Activated T-helper 17 cell treated with anti-CD3 and anti-CD28 coated beads, Interleukin-2, amount 50 U/mL, for 72 hours (primary cell): ENCODE results near the gene TARS1. TPM values are rescaled to one million over a fixed set of nuclear protein-coding genes. Genes with fewer than 3 reads are reported as not detected.

ENCODE experiments used
- ATAC-seq: fragments of 150-1000 bp; cut with Tn5 transposase; replicated peaks from 2 replicates; pipeline ENCODE4 v1.10.0; 2021; ENCODE audit warnings: mild to moderate bottlenecking, moderate library complexity
- H3K27ac Mint-ChIP-seq: one replicate; pipeline ENCODE4 v1.8.0; 2022; ENCODE audit warnings: mixed read lengths
- H3K27me3 Mint-ChIP-seq: one replicate; pipeline ENCODE4 v1.8.0; 2022; ENCODE audit warnings: mixed read lengths
- H3K36me3 Mint-ChIP-seq: one replicate; pipeline ENCODE4 v1.8.0; 2022; ENCODE audit warnings: low read depth, mild to moderate bottlenecking, mixed read lengths
- H3K4me1 Mint-ChIP-seq: one replicate; pipeline ENCODE4 v1.8.0; 2022; ENCODE audit warnings: mixed read lengths
- H3K4me3 Mint-ChIP-seq: one replicate; pipeline ENCODE4 v1.8.0; 2022; ENCODE audit warnings: mild to moderate bottlenecking, mixed read lengths
- H3K9me3 Mint-ChIP-seq: one replicate; pipeline ENCODE4 v1.8.0; 2022; ENCODE audit warnings: mixed read lengths
- total RNA-seq, 2 donors: library from RNA; stranded (reverse); gene quantifications; one replicate each; pipeline ENCODE4 v1.2.3, GENCODE V29; 2022

TARS1 gene
- total RNA-seq, 2 donors from 2014 or later, result 157 to 227 TPM

GRCh38 chr5:33462456-33462855, 21.7 kb downstream of the TARS1 start:
- Mint-ChIP-seq H3K4me3 (no peak overlapping the region), H3K36me3 (peaks cover 100% of the 10 kb centered on the region), H3K4me1 (peaks cover 5% of the 10 kb centered on the region), H3K9me3 (no peaks in the 10 kb centered on the region), H3K27me3 (no peaks in the 10 kb centered on the region), H3K27ac (no peak overlapping the region)
- no peak for ATAC-seq

- H3K4me3 Mint-ChIP-seq, result no peak overlapping the region
- no peaks in the 10 kb centered on the region for H3K27me3 Mint-ChIP-seq
- no peak for ATAC-seq
- H3K27ac Mint-ChIP-seq, result no peak overlapping the region
- peaks cover 3% of the 10 kb centered on the region for H3K4me1 Mint-ChIP-seq
- no peaks in the 10 kb centered on the region for H3K9me3 Mint-ChIP-seq
- H3K36me3 Mint-ChIP-seq, result peaks cover 100% of the 10 kb centered on the region
Observed at GRCh38 chr5:33465120-33465519, 24.4 kb downstream of the TARS1 start.

- Mint-ChIP-seq H3K36me3 (peaks cover 100% of the 10 kb centered on the region), H3K4me1 (no peaks in the 10 kb centered on the region), H3K27ac (no peak overlapping the region), H3K4me3 (no peak overlapping the region), H3K27me3 (no peaks in the 10 kb centered on the region), H3K9me3 (no peaks in the 10 kb centered on the region)
- no peak for ATAC-seq
Observed at GRCh38 chr5:33468775-33469435, 28.1 kb downstream of the TARS1 start.

- ATAC-seq, result no peak
- Mint-ChIP-seq H3K4me3 (no peak overlapping the region), H3K36me3 (peaks cover 100% of the 10 kb centered on the region), H3K9me3 (no peaks in the 10 kb centered on the region), H3K4me1 (no peaks in the 10 kb centered on the region), H3K27me3 (no peaks in the 10 kb centered on the region), H3K27ac (no peak overlapping the region)
Observed at GRCh38 chr5:33470544-33470943, 29.8 kb downstream of the TARS1 start.

- no peak for ATAC-seq
- no peaks in the 10 kb centered on the region for H3K9me3 Mint-ChIP-seq
- H3K4me1 Mint-ChIP-seq, result no peaks in the 10 kb centered on the region
- H3K27ac Mint-ChIP-seq, result no peak overlapping the region
- H3K4me3 Mint-ChIP-seq, result no peak overlapping the region
- peaks cover 99% of the 10 kb centered on the region for H3K36me3 Mint-ChIP-seq
- no peaks in the 10 kb centered on the region for H3K27me3 Mint-ChIP-seq
Observed at GRCh38 chr5:33472805-33473409, 32.1 kb downstream of the TARS1 start.

- H3K27me3 Mint-ChIP-seq, result no peaks in the 10 kb centered on the region
Observed at GRCh38 chr5:33474004-33474403, 33.2 kb downstream of the TARS1 start.

GRCh38 chr5:33474931-33475499, 34.2 kb downstream of the TARS1 start:
- Mint-ChIP-seq H3K4me1 (no peaks in the 10 kb centered on the region), H3K9me3 (no peaks in the 10 kb centered on the region), H3K4me3 (no peak overlapping the region), H3K27me3 (no peaks in the 10 kb centered on the region), H3K36me3 (peaks cover 95% of the 10 kb centered on the region), H3K27ac (no peak overlapping the region)
- no peak for ATAC-seq

More at GRCh38 chr5:33474004-33474403, 33.2 kb downstream of the TARS1 start:
- Mint-ChIP-seq H3K9me3 (no peaks in the 10 kb centered on the region), H3K27ac (no peak overlapping the region), H3K4me3 (no peak overlapping the region), H3K36me3 (peaks cover 98% of the 10 kb centered on the region), H3K4me1 (no peaks in the 10 kb centered on the region)
- ATAC-seq, result no peak

- Mint-ChIP-seq H3K4me3 (no peak overlapping the region), H3K27ac (no peak overlapping the region), H3K36me3 (peaks cover 88% of the 10 kb centered on the region), H3K9me3 (no peaks in the 10 kb centered on the region), H3K27me3 (no peaks in the 10 kb centered on the region), H3K4me1 (no peaks in the 10 kb centered on the region)
- ATAC-seq, result no peak
Observed at GRCh38 chr5:33475706-33476105, 34.9 kb downstream of the TARS1 start.

GRCh38 chr5:33476992-33477391, 36.2 kb downstream of the TARS1 start:
- no peak overlapping the region for H3K4me3 Mint-ChIP-seq
- no peak for ATAC-seq

GRCh38 chr5:33477816-33478215, 37.1 kb downstream of the TARS1 start:
- H3K27me3 Mint-ChIP-seq, result no peaks in the 10 kb centered on the region
- H3K4me3 Mint-ChIP-seq, result no peak overlapping the region
- peaks cover 72% of the 10 kb centered on the region for H3K36me3 Mint-ChIP-seq
- no peaks in the 10 kb centered on the region for H3K9me3 Mint-ChIP-seq
- H3K4me1 Mint-ChIP-seq, result no peaks in the 10 kb centered on the region
- no peak overlapping the region for H3K27ac Mint-ChIP-seq
- ATAC-seq, result no peak

More at GRCh38 chr5:33476992-33477391, 36.2 kb downstream of the TARS1 start:
- no peak overlapping the region for H3K27ac Mint-ChIP-seq
- no peaks in the 10 kb centered on the region for H3K4me1 Mint-ChIP-seq
- no peaks in the 10 kb centered on the region for H3K27me3 Mint-ChIP-seq
- H3K9me3 Mint-ChIP-seq, result no peaks in the 10 kb centered on the region
- H3K36me3 Mint-ChIP-seq, result peaks cover 75% of the 10 kb centered on the region

- Mint-ChIP-seq H3K9me3 (no peaks in the 10 kb centered on the region), H3K4me3 (no peak overlapping the region), H3K36me3 (peaks cover 63% of the 10 kb centered on the region), H3K27ac (no peak overlapping the region), H3K4me1 (no peaks in the 10 kb centered on the region), H3K27me3 (no peaks in the 10 kb centered on the region)
- no peak for ATAC-seq
Observed at GRCh38 chr5:33479311-33479710, 38.5 kb downstream of the TARS1 start.

- peaks cover 4% of the 10 kb centered on the region for H3K4me1 Mint-ChIP-seq
- no peak for ATAC-seq
- peaks cover 47% of the 10 kb centered on the region for H3K36me3 Mint-ChIP-seq
- H3K27me3 Mint-ChIP-seq, result no peaks in the 10 kb centered on the region
- no peak overlapping the region for H3K27ac Mint-ChIP-seq
- no peak overlapping the region for H3K4me3 Mint-ChIP-seq
- no peaks in the 10 kb centered on the region for H3K9me3 Mint-ChIP-seq
Observed at GRCh38 chr5:33480876-33481275, 40.1 kb downstream of the TARS1 start.

GRCh38 chr5:33482335-33482734, 41.6 kb downstream of the TARS1 start:
- Mint-ChIP-seq H3K9me3 (no peaks in the 10 kb centered on the region), H3K36me3 (peaks cover 33% of the 10 kb centered on the region), H3K4me1 (peaks cover 4% of the 10 kb centered on the region), H3K27ac (no peak overlapping the region), H3K27me3 (no peaks in the 10 kb centered on the region), H3K4me3 (no peak overlapping the region)
- no peak for ATAC-seq

- H3K27ac Mint-ChIP-seq, result no peak overlapping the region
- no peaks in the 10 kb centered on the region for H3K27me3 Mint-ChIP-seq
- H3K36me3 Mint-ChIP-seq, result peaks cover 10% of the 10 kb centered on the region
- ATAC-seq, result no peak
- H3K9me3 Mint-ChIP-seq, result no peaks in the 10 kb centered on the region
- no peak overlapping the region for H3K4me3 Mint-ChIP-seq
- peaks cover 4% of the 10 kb centered on the region for H3K4me1 Mint-ChIP-seq
Observed at GRCh38 chr5:33487236-33487635, 46.5 kb downstream of the TARS1 start.
